ENCODE results near the gene NLRP2B. TPM values are rescaled to one million over a fixed set of nuclear protein-coding genes. Genes with fewer than 3 reads are reported as not detected.
A peak's percentile ranks its signal among the peaks of the same experiment; 100 is the strongest.

Gene NLRP2B
- total RNA-seq, 1 experiment from 2014 or later, result not detected

- RAD21 ChIA-PET (ENCODE audit: low non-redundant PET in 1 of 2, low total read pairs in 2 of 2, uncharacterized antibody in 2 of 2, unreplicated experiment in 2 of 2), result no interaction called here
- no peaks in the 10 kb centered on the region for H3K4me1 ChIP-seq (ENCODE audit: control insufficient read depth in 1 of 2, insufficient read depth in 2 of 2, low read length in 2 of 2)
- H3K9ac ChIP-seq (ENCODE audit: low read length), result no peak overlapping the region
- no peaks in the 10 kb centered on the region for H3K36me3 ChIP-seq (ENCODE audit: control insufficient read depth in 1 of 2, insufficient read depth in 2 of 2, low read length in 2 of 2)
- H3K79me2 ChIP-seq (ENCODE audit: insufficient read depth, low read length), result no peaks in the 10 kb centered on the region
- no peak overlapping the region for H3K4me3 ChIP-seq (replicated peaks in 1 of 2; ENCODE audit: low read depth in 1 of 2, low read length in 2 of 2)
- H4K20me1 ChIP-seq (ENCODE audit: insufficient read depth), result no peaks in the 10 kb centered on the region
- BruUV-seq (replicated peaks), result no TSS peak
- CTCF ChIA-PET, result no interaction called here
- H3K9me3 ChIP-seq (ENCODE audit: control insufficient read depth in 1 of 2, insufficient read depth in 1 of 2, low read depth in 1 of 2, low read length in 2 of 2), result no peaks in the 10 kb centered on the region
- no peak for DNase-seq (ENCODE audit: low read depth, low spot score)
- ATAC-seq, result no peak
- no peak overlapping the region for H3K27ac ChIP-seq (ENCODE audit: low read depth, low read length)
- POLR2A ChIA-PET, result no interaction called here
- H3K27me3 ChIP-seq (ENCODE audit: insufficient read depth, low read length), result no peaks in the 10 kb centered on the region
- H3K4me2 ChIP-seq (ENCODE audit: low read length), result no peak overlapping the region
- no peaks in the 10 kb centered on the region for H3K9me2 ChIP-seq (ENCODE audit: insufficient read depth)
- intact Hi-C loops (cut with micrococcal nuclease), result no loop called here
- no peak for TF ChIP-seq ZBTB33 (IDR thresholded peaks at IDR 0.05; ENCODE audit: extremely low read depth, insufficient replicate concordance, low read length)
- peak; percentile 28 for TF ChIP-seq REST (IDR thresholded peaks at IDR 0.05; ENCODE audit: low read depth)
- H2AFZ ChIP-seq (ENCODE audit: low read depth, low read length, poor library complexity, severe bottlenecking), result no peak overlapping the region
Observed at GRCh38 chrX:57669961-57670360, 10.1 kb downstream of the NLRP2B start.

GRCh38 chrX:57667010-57667409 lies 13.1 kb downstream of the NLRP2B start:
- TF ChIP-seq ATF3 (IDR thresholded peaks at IDR 0.05) (no peak), ZNF274 (IDR thresholded peaks at IDR 0.05; ENCODE audit: low read depth, low read length) (no peak), EZH2 (IDR thresholded peaks at IDR 0.05) (no peak), REST (IDR thresholded peaks at IDR 0.05; ENCODE audit: low read depth) (no peak), SP1 (IDR thresholded peaks at IDR 0.05; ENCODE audit: low read depth) (no peak), YY1 (IDR thresholded peaks at IDR 0.05; ENCODE audit: extremely low read depth, insufficient replicate concordance, low read depth, low read length) (no peak), EGR1 (IDR thresholded peaks at IDR 0.05; ENCODE audit: low read depth) (no peak), CEBPB (IDR thresholded peaks at IDR 0.05; ENCODE audit: low read depth) (no peak)
- Histone ChIP-seq H4K20me1 (ENCODE audit: insufficient read depth) (no peaks in the 10 kb centered on the region), H3K9ac (ENCODE audit: low read length) (no peak overlapping the region), H3K79me2 (ENCODE audit: insufficient read depth, low read length) (no peaks in the 10 kb centered on the region), H3K4me3 (replicated peaks in 1 of 2; ENCODE audit: low read depth in 1 of 2, low read length in 2 of 2) (no peak overlapping the region), H3K27me3 (ENCODE audit: insufficient read depth, low read length) (no peaks in the 10 kb centered on the region), H3K9me2 (ENCODE audit: insufficient read depth) (no peaks in the 10 kb centered on the region), H3K36me3 (ENCODE audit: control insufficient read depth in 1 of 2, insufficient read depth in 2 of 2, low read length in 2 of 2) (no peaks in the 10 kb centered on the region), H3K27ac (ENCODE audit: low read depth, low read length) (no peak overlapping the region), H3K9me3 (ENCODE audit: control insufficient read depth in 1 of 2, insufficient read depth in 1 of 2, low read depth in 1 of 2, low read length in 2 of 2) (no peaks in the 10 kb centered on the region), H3K4me1 (ENCODE audit: control insufficient read depth in 1 of 2, insufficient read depth in 2 of 2, low read length in 2 of 2) (no peaks in the 10 kb centered on the region), H2AFZ (ENCODE audit: low read depth, low read length, poor library complexity, severe bottlenecking) (no peak overlapping the region), H3K4me2 (ENCODE audit: low read length) (no peak overlapping the region)
- ChIA-PET POLR2A (no interaction called here), CTCF (no interaction called here), RAD21 (ENCODE audit: low non-redundant PET in 1 of 2, low total read pairs in 2 of 2, uncharacterized antibody in 2 of 2, unreplicated experiment in 2 of 2) (no interaction called here)
- no peak for ATAC-seq
- no TSS peak for BruUV-seq (replicated peaks)
- intact Hi-C loops (cut with micrococcal nuclease), result no loop called here
- DNase-seq (ENCODE audit: low read depth, low spot score), result no peak
